Measurements from ENCODE around the gene PABPN1. TPM values are rescaled to one million over a fixed set of nuclear protein-coding genes. Genes with fewer than 3 reads are reported as not detected.
A peak's percentile ranks its signal among the peaks of the same experiment; 100 is the strongest.

The PABPN1 gene
- total and polyA plus RNA-seq, 2 of the 13 experiments (the other 11 are each of a cell fraction or from before 2014, with no cell fraction given) = 233 to 524 TPM

GRCh38 chr14:23327947-23328744, 6.9 kb downstream of the PABPN1 start (continued):
- TF ChIP-seq, protein P1, sequence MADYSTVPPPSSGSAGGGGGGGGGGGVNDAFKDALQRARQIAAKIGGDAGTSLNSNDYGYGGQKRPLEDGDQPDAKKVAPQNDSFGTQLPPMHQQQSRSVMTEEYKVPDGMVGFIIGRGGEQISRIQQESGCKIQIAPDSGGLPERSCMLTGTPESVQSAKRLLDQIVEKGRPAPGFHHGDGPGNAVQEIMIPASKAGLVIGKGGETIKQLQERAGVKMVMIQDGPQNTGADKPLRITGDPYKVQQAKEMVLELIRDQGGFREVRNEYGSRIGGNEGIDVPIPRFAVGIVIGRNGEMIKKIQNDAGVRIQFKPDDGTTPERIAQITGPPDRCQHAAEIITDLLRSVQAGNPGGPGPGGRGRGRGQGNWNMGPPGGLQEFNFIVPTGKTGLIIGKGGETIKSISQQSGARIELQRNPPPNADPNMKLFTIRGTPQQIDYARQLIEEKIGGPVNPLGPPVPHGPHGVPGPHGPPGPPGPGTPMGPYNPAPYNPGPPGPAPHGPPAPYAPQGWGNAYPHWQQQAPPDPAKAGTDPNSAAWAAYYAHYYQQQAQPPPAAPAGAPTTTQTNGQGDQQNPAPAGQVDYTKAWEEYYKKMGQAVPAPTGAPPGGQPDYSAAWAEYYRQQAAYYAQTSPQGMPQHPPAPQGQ (CRISPR knock-in tag; IDR thresholded peaks at IDR 0.05; ENCODE audit: borderline replicate concordance) = 0 out of 2 replicates have a peak, but pooled peaks have one; percentile 82
- TF ChIP-seq DMAP1 (CRISPR knock-in tag; IDR thresholded peaks at IDR 0.05) (no peak), ZFP36L1 (CRISPR knock-in tag; IDR thresholded peaks at IDR 0.05) (no peak), ZNF775 (CRISPR knock-in tag; IDR thresholded peaks at IDR 0.05; ENCODE audit: borderline replicate concordance) (no peak), ZNF781 (CRISPR knock-in tag; IDR thresholded peaks at IDR 0.05; ENCODE audit: borderline replicate concordance, not compliant biosample characterization) (no peak), FOXK1 (CRISPR knock-in tag; IDR thresholded peaks at IDR 0.05; ENCODE audit: borderline replicate concordance, low read depth) (peak; percentile 49; the same call in 1 of the 2 replicates), POLR2G (IDR thresholded peaks at IDR 0.05; ENCODE audit: low read depth, low read length) (no peak; the same call in none of the 2 replicates), SNAPC4 (CRISPR knock-in tag; IDR thresholded peaks at IDR 0.05) (no peak), CC2D1A (CRISPR knock-in tag; IDR thresholded peaks at IDR 0.05) (0 out of 2 replicates have a peak, but pooled peaks have one; percentile 87), CEBPG (CRISPR knock-in tag; IDR thresholded peaks at IDR 0.05) (peak; percentile 34; the same call in 1 of the 2 replicates), USF2 (IDR thresholded peaks at IDR 0.05; ENCODE audit: low read depth, low read length) (no peak), USF2 (CRISPR knock-in tag; IDR thresholded peaks at IDR 0.05; ENCODE audit: borderline replicate concordance) (no peak), BHLHE40 (IDR thresholded peaks at IDR 0.05; ENCODE audit: low read length) (no peak), GZF1 (CRISPR knock-in tag; IDR thresholded peaks at IDR 0.05) (no peak), NFE2L1 (CRISPR knock-in tag; IDR thresholded peaks at IDR 0.05; ENCODE audit: borderline replicate concordance) (no peak), ZMAT3 (CRISPR knock-in tag; conservative IDR thresholded peaks at IDR 0.05) (no peak), KAT8 (CRISPR knock-in tag; IDR thresholded peaks at IDR 0.05) (peak; percentile 74), STAG1 (CRISPR knock-in tag; IDR thresholded peaks at IDR 0.05) (peak; percentile 95), SALL1 (CRISPR knock-in tag; IDR thresholded peaks at IDR 0.05) (no peak)
